Umbilical cord (tissue), 2 donors: ENCODE results near the gene TMEM192. TPM values are rescaled to one million over a fixed set of nuclear protein-coding genes. Genes with fewer than 3 reads are reported as not detected.
"Not testable (repeated sequence)": the region's sequence is repeated elsewhere in the genome, so short reads cannot be mapped to it uniquely, and the experiment has no call there.

ENCODE experiments used
- DNase-seq: peaks from one replicate; pipeline ENCODE4 v3.0.0-alpha.2; 2015; ENCODE audit warnings: low spot score
- total RNA-seq: library from RNA; depleted of rRNA; stranded (reverse); fragments of >200 nt; gene quantifications from one replicate; pipeline ENCODE4 v1.2.3, GENCODE V29; 2014; ENCODE audit warnings: low replicate concordance; ENCODE audit not compliant: insufficient read depth

Gene TMEM192
- total RNA-seq, 1 donor from 2014 or later: 12.5 TPM

GRCh38 chr4:165094873-165095272, 17.8 kb downstream of the TMEM192 start:
- DNase-seq: no peak

- not testable (repeated sequence) for DNase-seq
Measured at GRCh38 chr4:165092187-165092586, 20.5 kb downstream of the TMEM192 start.

DNA sequence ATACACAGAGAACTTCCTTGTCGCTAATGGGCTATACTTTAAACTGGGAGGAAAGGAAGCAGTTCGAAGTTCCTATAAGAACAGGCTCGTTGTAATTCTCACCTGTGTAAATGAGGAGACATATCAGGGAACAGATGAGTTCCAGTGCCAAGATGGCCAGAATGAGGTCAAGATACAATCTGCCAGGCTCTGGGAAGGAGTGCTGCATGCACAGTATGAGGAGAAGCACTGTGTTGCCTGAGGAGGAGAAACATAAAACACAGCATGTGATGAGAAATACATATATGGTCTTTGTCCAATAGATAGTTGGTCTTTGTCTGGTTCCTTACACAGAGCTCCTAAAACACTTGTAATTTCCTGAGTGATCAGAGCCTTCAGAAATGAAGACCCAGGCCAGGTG, 24.3 kb downstream of the TMEM192 start:
- DNase-seq: no peak

DNA sequence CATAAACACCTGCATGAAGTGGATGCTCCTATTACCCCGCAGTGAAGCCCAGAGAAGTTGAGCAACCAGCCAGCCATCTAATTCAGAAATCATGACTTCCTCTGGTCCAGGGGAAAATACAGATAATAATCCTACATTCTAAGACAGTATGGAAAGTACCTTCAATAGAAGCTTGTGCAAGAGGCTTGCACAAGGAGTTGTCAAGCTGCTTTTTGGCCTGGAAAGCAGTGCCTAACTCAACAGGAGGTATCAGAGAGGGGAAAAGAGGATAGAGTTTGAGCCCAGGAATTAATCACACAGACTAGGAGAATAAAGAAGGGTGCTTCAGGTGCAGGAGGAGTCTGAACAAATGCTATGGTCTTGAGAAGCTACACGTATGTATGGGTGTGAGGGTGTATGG, 26.7 kb downstream of the TMEM192 start:
- no peak for DNase-seq

DNA sequence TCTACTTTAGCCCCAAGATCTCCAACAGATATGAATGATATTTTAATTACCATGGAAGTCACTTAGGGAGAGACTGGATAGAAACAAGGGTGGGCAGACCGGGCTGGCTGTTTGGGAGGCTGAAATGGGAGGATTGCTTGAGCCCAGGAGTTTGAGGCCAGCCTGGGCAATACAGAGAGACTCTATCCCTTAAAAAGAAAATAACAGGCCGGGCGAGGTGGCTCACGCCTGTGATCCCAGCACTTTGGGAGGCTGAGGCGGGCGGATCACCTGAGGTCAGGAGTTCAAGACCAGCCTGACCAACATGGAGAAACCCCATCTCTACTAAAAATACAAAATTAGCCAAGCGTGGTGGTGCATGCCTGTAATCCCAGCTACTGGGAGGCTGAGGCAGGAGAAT, 27.9 kb downstream of the TMEM192 start:
- DNase-seq: not testable (repeated sequence)

DNA sequence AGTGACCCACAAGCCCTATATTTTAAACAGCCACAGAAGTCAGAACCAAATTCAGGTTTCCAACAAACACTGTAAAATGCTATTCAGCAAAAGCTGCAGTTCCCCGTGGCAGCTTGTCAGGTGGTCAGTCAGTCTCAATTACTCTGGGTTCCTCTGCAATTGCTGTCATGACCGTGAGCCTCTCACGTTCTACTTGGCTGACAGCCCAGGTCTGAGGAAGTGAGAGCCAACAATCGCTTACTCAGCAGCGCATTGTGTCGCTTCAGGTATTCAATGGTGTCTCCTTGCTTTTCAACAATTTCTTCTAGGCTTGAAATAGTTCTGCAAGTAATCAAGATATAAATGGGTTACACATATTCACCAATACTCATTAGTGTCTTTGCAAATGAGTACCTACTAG, 33.2 kb downstream of the TMEM192 start:
- DNase-seq: no peak

DNA sequence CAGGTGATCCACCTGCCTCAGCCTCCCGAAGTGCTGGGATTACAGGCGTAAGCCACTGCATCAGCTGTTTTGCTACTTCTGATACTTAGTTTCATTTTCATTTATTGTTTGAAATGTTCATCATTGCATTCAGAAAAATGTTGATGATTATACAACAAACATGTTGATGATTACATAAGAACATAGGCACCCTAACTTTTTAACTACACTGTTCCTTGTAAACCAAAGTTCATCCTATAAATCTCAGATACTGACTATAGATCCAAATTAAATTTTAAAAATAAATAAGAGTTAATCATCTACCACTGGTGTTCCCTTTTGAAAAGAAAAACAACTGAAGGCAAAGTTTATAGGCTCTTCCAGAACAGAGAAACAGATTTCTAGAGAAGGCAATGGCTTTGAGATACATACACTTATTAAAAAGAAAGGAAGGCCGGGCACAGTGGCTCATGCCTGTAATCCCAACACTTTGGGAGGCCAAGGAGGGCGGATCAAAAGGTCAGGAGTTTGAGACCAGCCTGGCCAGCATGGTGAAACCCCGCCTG, 35.6 kb downstream of the TMEM192 start:
- no peak for DNase-seq

GRCh38 chr4:165073346-165073745, 39.3 kb downstream of the TMEM192 start:
- not testable (repeated sequence) for DNase-seq

GRCh38 chr4:165070560-165070959, 42.1 kb downstream of the TMEM192 start:
- no peak for DNase-seq

- no peak for DNase-seq
Measured at GRCh38 chr4:165060938-165061337, 51.7 kb downstream of the TMEM192 start.

GRCh38 chr4:165059386-165059785, 53.3 kb downstream of the TMEM192 start:
- DNase-seq: no peak

GRCh38 chr4:165058666-165059065, 54.0 kb downstream of the TMEM192 start:
- no peak for DNase-seq

- DNase-seq: no peak
Measured at GRCh38 chr4:165055601-165056000, 57.1 kb downstream of the TMEM192 start.

- no peak for DNase-seq
Measured at GRCh38 chr4:165053645-165054044, 59.0 kb downstream of the TMEM192 start, which contains the start of gene TRIM75. TRIM75 (plus strand) TSS chr4:165053866; CDS start chr4:165059148, 5,282 bp downstream.

DNA sequence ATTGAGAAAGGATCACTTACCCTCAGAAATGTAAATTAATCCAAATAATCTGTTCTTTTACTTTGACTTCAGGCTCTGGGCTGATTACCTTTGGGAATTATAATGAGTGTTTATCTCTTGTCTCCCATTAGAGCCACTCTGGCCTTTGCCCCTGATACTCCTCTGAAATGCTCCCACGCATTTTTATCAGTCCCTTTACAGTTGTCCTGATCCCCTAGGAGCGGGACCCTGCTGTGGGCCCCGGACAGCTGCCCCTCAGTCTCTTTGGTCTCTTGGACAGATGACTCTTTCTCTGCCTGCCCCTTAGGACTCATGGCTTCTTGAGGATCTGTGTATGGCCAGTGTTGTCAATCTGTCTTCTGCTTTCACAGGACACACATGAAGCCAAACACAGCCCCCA, 60.0 kb downstream of the TMEM192 start:
- DNase-seq: no peak

GRCh38 chr4:165048170-165048569, 64.5 kb downstream of the TMEM192 start:
- DNase-seq: no peak

GRCh38 chr4:165031436-165032211, 81.0 kb downstream of the TMEM192 start, which contains the start of gene TRIM60:
TRIM60 (plus strand) TSS chr4:165031999; CDS start chr4:165040073, 8,074 bp downstream.
- no peak for DNase-seq

GRCh38 chr4:165027762-165028402, 84.8 kb downstream of the TMEM192 start:
- DNase-seq: no peak

DNA sequence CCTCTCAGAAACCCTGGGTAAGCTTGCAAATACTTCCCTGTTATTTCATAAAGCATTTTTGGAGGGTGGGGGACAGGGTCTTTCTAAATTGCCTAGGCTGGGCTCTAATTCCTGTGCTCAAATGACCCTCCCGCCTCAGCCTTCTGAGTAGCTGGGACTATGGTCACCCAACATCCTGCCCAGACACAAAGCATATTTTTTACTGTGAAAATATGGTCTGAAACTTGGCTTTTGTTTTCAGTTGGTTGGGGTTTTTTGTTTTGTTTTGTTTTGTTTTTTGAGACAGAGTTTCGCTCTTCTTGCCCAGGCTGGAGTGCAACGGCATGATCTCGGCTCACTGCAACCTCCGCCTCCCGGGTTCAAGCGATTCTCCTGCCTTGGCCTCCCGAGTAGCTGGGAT, 86.9 kb downstream of the TMEM192 start:
- not testable (repeated sequence) for DNase-seq
